ENCODE measurements around the gene PHACTR2.

DNA sequence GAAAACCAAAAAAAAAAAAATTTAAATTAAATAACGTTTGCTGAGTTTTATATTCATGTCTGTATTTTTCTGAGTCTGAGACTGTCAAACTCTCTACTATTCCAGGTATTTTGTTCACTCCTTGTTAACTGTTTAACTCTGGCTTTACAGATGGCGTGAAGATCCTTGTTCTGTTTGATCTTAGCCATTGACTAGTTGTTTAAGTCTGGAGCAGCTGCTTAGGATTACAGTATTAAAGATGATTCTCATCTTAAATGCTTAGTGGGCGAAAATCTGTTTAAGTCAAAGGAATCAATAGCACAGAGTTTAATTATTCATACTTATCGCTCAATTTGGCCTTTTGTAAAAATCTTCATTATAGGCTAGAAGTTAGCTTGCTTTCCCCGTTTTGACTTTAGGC lies 2.4 kb downstream of the PHACTR2 start:
- TF ChIP-seq, protein P1, sequence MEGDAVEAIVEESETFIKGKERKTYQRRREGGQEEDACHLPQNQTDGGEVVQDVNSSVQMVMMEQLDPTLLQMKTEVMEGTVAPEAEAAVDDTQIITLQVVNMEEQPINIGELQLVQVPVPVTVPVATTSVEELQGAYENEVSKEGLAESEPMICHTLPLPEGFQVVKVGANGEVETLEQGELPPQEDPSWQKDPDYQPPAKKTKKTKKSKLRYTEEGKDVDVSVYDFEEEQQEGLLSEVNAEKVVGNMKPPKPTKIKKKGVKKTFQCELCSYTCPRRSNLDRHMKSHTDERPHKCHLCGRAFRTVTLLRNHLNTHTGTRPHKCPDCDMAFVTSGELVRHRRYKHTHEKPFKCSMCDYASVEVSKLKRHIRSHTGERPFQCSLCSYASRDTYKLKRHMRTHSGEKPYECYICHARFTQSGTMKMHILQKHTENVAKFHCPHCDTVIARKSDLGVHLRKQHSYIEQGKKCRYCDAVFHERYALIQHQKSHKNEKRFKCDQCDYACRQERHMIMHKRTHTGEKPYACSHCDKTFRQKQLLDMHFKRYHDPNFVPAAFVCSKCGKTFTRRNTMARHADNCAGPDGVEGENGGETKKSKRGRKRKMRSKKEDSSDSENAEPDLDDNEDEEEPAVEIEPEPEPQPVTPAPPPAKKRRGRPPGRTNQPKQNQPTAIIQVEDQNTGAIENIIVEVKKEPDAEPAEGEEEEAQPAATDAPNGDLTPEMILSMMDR (IDR thresholded peaks at IDR 0.05): no peak
- TF ChIP-seq POLR2A (IDR thresholded peaks at IDR 0.05) (no peak), POLR2AphosphoS5 (IDR thresholded peaks at IDR 0.05) (no peak)

Data from gastroesophageal sphincter (tissue), 3 donors.